Fibroblast of villous mesenchyme (primary cell): ENCODE results near the gene SMAD6. TPM values are rescaled to one million over a fixed set of nuclear protein-coding genes. Genes with fewer than 3 reads are reported as not detected.

Experiments
- DNase-seq: peaks from one replicate; pipeline ENCODE4 v3.0.0-alpha.2; 2010; ENCODE audit warnings: low read depth
- H3K4me3 ChIP-seq: 2 replicates; pipeline ENCODE4 v1.5.1; 2011; ENCODE audit warnings: low read depth, mild to moderate bottlenecking, low read length
- total RNA-seq: library from RNA; depleted of rRNA; stranded (reverse); fragments of >200 nt; gene quantifications from 2 replicates; pipeline ENCODE4 v1.2.3, GENCODE V29; 2012
- TF ChIP-seq, protein P1 (sequence below): IDR thresholded peaks from 2 replicates; pipeline ENCODE4 v1.5.1; 2012; ENCODE audit warnings: low read depth, mild to moderate bottlenecking, low read length; ENCODE audit not compliant: insufficient read depth

Gene SMAD6
- total RNA-seq, 1 donor = 3.0 TPM

DNA sequence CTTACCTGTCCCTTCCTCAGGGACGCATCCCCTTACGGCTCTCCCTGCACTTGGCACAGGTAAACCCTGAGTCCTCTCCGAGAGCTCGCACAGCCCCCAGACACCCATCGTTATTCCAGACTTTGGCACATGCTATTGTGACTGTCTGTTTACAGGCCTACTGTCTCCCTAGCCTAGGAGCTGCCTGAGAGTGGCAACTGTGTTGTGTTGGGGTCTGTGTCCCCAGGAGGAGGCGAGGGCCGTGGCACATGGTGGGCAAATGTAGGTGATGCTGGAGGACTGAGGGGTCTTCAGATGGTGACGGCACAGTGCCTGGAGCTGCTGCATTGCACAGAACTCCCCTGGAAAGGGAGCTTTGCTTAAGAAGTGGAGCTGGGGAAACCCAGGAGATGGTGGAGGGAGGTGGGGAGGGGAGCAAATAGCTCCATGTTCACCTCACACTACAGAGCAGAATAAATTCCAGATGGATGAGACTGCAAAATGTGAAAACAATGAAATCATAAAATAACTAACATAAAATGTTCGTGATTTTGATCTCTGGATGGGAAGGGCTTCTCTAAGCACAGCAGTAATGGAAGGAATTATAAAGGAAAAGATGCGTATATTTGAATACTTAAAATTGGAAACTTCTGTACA lies 96.5 kb downstream of the SMAD6 start:
- peak; percentile 43 for DNase-seq
- TF ChIP-seq, protein P1, sequence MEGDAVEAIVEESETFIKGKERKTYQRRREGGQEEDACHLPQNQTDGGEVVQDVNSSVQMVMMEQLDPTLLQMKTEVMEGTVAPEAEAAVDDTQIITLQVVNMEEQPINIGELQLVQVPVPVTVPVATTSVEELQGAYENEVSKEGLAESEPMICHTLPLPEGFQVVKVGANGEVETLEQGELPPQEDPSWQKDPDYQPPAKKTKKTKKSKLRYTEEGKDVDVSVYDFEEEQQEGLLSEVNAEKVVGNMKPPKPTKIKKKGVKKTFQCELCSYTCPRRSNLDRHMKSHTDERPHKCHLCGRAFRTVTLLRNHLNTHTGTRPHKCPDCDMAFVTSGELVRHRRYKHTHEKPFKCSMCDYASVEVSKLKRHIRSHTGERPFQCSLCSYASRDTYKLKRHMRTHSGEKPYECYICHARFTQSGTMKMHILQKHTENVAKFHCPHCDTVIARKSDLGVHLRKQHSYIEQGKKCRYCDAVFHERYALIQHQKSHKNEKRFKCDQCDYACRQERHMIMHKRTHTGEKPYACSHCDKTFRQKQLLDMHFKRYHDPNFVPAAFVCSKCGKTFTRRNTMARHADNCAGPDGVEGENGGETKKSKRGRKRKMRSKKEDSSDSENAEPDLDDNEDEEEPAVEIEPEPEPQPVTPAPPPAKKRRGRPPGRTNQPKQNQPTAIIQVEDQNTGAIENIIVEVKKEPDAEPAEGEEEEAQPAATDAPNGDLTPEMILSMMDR = no peak
- H3K4me3 ChIP-seq = no peak overlapping the region

DNA sequence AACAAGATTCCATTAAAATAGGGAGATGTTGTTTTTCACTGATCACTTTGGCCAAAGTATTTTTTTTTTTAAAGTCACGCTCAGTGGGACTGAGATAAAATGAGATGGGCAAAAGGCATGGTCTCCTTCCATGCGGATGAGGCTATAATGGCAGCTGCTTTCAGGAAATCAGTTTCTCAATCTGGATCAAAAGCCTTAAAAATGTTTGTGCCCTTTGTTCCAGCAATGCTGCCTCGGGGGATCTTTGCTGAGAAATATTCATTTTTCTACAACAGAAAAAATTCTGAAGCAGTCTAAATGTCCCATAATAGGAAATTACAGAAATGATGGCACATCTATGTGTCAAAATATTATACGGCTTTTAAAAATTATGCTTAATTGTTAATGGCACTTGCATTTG lies 97.2 kb downstream of the SMAD6 start:
- no peak overlapping the region for H3K4me3 ChIP-seq

DNA sequence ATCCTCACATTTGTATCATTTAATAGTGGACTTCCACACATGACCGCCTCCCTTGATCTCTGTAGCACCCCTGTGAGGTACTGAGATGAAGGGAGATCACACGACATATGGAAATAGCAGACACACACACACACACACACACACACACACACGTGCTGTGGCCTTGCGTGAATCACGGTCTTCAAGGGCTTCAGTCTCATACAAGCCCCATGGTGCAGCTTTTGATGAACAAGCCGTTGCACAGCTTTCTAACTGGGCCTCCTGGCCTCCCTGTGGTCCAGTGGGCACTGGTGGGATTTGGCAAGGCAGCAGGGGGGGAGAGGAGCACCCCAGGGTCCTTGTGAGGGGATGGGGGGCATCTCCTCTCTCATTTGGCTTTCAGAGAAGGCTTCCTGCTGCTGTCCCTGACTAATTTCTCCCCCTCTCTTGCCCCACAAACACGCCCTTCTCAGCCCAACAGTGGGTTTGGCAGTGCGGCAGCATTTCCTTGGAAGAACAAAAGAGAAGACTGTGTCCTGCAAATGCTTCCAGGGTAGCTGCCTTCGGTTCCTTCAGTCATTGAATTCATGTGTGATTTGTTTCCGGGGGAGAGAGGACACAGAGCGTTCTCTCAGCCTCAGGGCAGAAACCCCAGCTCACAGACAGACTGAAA lies 98.7 kb downstream of the SMAD6 start:
- no peak overlapping the region for H3K4me3 ChIP-seq
- no peak for DNase-seq
- TF ChIP-seq, protein P1 = no peak

More for the DNA sequence above, 97.2 kb downstream of the SMAD6 start:
- DNase-seq = no peak
- TF ChIP-seq, protein P1 = no peak

DNA sequence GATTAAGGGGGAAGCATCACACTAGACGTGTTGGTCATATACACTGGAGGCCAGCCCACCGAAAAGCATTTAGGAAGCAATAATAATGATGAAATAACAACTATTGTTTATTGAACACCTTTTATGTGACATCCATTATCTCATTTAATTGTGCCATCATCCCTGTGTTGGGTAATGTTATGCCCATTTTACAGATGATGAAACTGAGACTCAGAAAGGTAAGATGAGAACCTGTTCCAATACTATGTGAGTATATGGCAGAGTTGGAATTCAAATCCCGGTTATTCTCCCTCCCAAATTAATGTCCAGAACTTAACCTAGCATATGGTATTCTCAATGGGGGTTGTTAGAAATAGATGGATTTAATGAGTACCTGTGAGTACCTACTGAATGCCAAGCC lies 99.2 kb downstream of the SMAD6 start:
- TF ChIP-seq, protein P1 = no peak
- H3K4me3 ChIP-seq = no peak overlapping the region
- DNase-seq = no peak

DNA sequence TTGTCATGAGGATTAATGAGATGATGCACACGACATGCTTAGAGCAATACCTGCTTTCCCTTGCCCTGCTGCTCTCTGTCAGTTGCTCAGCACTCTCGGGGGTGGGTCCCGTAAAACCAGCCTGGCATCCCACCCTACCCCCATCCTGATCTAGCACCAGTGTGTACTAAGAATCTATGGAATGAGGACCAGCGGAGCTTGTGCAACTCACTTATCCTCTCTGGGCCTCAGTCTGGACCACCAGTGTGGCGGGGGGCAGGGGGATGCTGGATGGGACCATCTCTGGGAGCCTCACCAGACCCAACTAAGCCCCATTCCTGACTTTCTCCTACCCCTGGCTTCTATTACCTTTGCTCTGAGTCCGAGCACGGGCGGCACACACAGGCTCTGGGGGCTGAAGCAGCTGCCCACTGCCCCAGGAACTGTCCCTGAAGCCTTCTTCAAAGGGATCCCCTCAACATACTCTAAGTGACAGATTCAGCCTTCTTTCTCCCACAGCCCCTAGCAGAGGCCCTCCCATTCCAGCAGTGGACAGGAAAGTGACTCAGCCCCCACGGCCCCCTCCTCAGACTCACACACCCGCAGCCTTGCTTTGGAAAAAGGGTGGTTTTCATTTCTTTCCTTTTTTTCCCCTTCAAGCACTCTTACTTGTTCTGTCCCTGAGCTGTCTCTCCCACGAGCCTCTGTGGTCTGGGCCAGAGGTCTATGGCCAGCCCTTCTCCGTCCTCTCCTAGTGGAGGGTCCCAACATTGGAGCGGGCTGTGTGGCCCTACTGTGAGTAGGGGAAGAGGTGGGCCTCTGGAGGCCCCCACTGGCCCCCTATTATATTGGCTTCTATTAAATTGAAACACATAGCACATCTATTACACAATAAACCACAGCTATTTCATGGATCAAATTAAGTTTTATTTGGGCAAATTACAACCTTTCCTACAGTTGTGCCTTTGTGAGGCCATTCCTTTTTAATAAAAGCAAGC lies 100.3 kb downstream of the SMAD6 start:
- peak; percentile 54 for DNase-seq
- H3K4me3 ChIP-seq = no peak overlapping the region
- TF ChIP-seq, protein P1 = no peak

DNA sequence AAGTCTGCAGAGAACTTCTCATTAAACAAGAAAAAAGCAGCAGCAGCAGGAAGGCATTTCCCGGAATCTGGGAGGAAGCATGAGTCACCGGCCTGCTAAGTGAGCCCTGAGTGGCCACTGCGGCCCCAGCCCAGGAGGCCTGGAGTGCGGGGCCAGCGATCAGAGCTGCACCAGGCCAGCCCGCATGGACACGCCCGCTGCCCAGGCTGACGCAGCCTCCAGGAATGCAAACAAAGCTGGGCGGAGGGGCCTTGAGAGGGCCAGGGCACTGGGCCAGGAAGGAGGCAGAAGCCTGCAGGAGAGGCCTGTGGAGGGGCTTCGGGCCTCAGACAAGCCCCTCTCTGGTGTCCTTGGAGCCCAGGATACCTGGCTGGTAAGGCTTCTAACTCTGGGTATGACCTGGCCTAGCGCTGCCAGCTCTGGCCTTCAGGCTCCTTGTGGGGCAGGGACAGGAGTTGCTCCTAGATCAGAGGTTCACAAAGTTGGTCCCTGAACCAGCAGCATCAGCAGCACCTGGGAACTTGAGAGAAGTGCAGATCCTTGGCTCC lies 101.2 kb downstream of the SMAD6 start:
- TF ChIP-seq, protein P1 = no peak
- DNase-seq = peak; percentile 97
- H3K4me3 ChIP-seq = no peak overlapping the region
